NT2/D1 (cell line): Measurements from ENCODE around the gene COP1.

Experiments used
- DNase-seq: peaks from one replicate; pipeline ENCODE4 v3.0.0-alpha.2; 2011; ENCODE audit warnings: low read depth, low spot score
- H3K27me3 ChIP-seq: 2 replicates; pipeline ENCODE4 v1.6.0; 2011; ENCODE audit warnings: mild to moderate bottlenecking; ENCODE audit not compliant: insufficient read length, insufficient read depth
- H3K36me3 ChIP-seq: 2 replicates; pipeline ENCODE4 v1.6.1; 2011; ENCODE audit warnings: mild to moderate bottlenecking, low read length, mixed read lengths; ENCODE audit not compliant: insufficient read depth, insufficient read length
- H3K4me1 ChIP-seq: 2 replicates; pipeline ENCODE4 v1.5.1; 2011; ENCODE audit not compliant: insufficient read depth, insufficient read length
- H3K4me3 ChIP-seq: 2 replicates; pipeline ENCODE4 v1.5.1; 2011; ENCODE audit warnings: low read depth; ENCODE audit not compliant: insufficient read length
- H3K9ac ChIP-seq: 2 replicates; pipeline ENCODE4 v1.6.0; 2011; ENCODE audit warnings: low read depth; ENCODE audit not compliant: insufficient read length
- H3K9me3 ChIP-seq: 2 replicates; pipeline ENCODE4 v1.5.1; 2011; ENCODE audit warnings: mild to moderate bottlenecking, low read length; ENCODE audit not compliant: insufficient read depth
- SUZ12 ChIP-seq: IDR thresholded peaks from 2 replicates; pipeline ENCODE4 v1.6.1; 2011; ENCODE audit not compliant: insufficient read length, insufficient read depth; ENCODE audit errors: extremely low read depth
- YY1 ChIP-seq: IDR thresholded peaks from 2 replicates; pipeline ENCODE4 v1.6.1; 2011; ENCODE audit not compliant: insufficient read length, insufficient read depth
- ZNF274 ChIP-seq: IDR thresholded peaks from 2 replicates; pipeline ENCODE4 v1.6.1; 2011; ENCODE audit warnings: mild to moderate bottlenecking, low read depth, low read length

The COP1 gene

DNA sequence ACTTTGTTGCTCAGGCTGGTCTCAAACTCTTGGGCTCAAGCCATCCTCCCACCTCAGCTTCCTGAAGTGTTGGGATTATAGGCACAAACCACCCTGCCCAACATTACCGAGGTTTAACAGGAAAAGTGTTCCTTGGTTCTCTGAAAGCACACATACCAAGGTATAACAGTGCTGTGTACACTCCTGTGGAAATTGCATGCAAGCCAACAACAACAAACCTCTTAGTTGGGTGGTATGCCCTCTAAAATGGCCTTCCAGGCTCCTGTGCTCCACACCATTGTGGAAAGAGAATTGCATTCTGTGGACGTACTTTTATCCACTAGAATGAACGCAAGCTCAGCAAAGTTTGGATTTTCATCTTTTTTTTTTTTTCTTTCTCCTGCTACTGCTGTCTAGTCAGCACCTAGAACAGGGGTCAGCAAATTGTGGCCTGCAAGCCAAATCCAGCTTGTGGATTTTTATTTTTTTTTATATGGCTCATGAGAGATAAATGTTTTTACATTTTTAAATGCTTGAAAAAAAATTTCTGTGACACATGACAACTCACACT, 271.4 kb downstream of the COP1 start:
- peaks cover 5% of the 10 kb centered on the region for H3K36me3 ChIP-seq
- DNase-seq, result no peak
- TF ChIP-seq YY1, result no peak
- no peak for TF ChIP-seq SUZ12
- no peak for TF ChIP-seq ZNF274

DNA sequence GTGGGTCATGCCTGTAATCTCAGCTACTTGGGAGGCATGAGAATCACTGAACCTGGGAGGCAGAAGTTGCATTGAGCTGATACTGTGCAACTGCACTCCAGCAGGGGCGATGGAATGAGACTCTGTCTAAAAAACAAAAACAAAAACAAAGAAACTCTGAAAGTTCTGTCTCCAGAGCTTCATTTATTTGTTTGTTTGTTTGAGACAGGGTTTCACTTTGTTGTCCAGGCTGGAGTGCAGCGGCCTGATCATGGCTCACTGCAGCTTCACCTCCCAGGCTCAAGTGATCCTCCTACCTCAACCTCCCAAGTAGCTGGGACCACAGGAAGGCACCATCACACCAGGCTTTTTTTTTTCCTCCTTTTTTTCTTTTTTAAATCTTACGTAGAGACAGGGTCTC, 271.9 kb downstream of the COP1 start:
- Histone ChIP-seq H3K36me3 (peaks cover 4% of the 10 kb centered on the region), H3K9ac (no peak overlapping the region), H3K27me3 (no peaks in the 10 kb centered on the region), H3K4me1 (no peaks in the 10 kb centered on the region), H3K4me3 (no peak overlapping the region), H3K9me3 (0 out of 2 replicates have a peak, but pooled peaks cover 1% of the 10 kb centered on the region)
- TF ChIP-seq ZNF274 (no peak), SUZ12 (no peak), YY1 (no peak)
- no peak for DNase-seq

More for the DNA sequence above, 271.4 kb downstream of the COP1 start:
- no peaks in the 10 kb centered on the region for H3K9me3 ChIP-seq
- H3K9ac ChIP-seq, result no peak overlapping the region
- no peaks in the 10 kb centered on the region for H3K4me1 ChIP-seq
- no peaks in the 10 kb centered on the region for H3K27me3 ChIP-seq
- no peak overlapping the region for H3K4me3 ChIP-seq

DNA sequence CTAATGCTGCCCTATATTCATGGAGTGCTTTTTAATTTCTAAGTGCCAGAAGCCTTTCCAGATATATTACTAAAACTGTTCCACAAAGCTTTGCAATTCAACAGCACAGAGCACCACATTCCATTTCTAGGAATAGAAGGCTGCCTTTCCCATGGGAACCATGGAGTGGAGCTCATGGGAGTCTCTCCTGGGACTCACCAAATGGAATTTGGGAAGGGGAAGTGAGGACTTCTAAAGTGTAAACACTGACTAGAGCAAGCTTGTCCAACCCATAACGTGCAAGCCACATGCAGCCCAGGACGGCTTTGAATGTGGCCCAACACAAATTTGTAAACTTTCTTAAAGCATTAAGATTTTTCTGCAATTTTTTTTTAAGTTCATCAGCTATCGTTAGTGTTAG, 273.3 kb downstream of the COP1 start:
- Histone ChIP-seq H3K4me3 (no peak overlapping the region), H3K4me1 (no peaks in the 10 kb centered on the region), H3K9me3 (peaks cover 14% of the 10 kb centered on the region; the same call in 1 of the 2 replicates), H3K36me3 (no peaks in the 10 kb centered on the region), H3K9ac (no peak overlapping the region), H3K27me3 (no peaks in the 10 kb centered on the region)
- peak; percentile 73 for DNase-seq
- TF ChIP-seq ZNF274 (no peak), SUZ12 (no peak), YY1 (no peak)

GRCh38 chr1:175927944-175928343, 279.1 kb downstream of the COP1 start:
- H3K36me3 ChIP-seq, result no peaks in the 10 kb centered on the region
- peaks cover 35% of the 10 kb centered on the region for H3K9me3 ChIP-seq
- DNase-seq, result no peak
- H3K27me3 ChIP-seq, result no peaks in the 10 kb centered on the region
- H3K4me3 ChIP-seq, result no peak overlapping the region
- no peaks in the 10 kb centered on the region for H3K4me1 ChIP-seq
- TF ChIP-seq ZNF274, result no peak
- no peak for TF ChIP-seq YY1
- TF ChIP-seq SUZ12, result no peak
- no peak overlapping the region for H3K9ac ChIP-seq

DNA sequence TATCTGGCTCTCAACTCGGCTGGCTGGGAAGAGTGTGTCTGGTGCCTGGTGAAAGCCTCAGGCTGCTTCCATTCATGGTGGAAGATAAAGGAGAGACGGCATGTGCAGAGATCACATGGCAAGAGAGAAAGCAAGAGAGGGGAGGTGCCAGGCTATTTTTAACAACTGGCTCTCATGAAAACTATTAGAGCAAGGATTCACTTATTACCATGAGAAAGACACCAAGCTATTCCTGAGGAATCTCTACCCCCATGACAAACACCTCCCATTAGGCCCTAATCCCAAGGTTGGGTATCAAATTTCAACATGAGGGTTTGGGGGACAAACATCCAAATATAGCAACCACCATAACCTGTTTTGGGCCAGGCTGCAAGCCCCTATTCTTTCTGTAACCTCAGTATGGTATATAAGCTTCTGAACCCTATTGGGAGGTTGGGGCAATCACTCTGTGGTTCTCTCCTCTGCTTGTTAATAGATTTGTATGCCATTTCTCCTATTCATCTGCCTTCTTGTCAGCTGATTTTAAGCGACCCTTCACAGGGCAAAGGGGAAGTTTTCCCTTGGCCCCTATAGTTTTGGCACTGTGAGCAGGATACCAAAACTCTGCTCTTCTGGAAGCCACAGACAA, 284.7 kb downstream of the COP1 start:
- H3K9me3 ChIP-seq, result peaks cover 55% of the 10 kb centered on the region
- TF ChIP-seq ZNF274, result no peak
- TF ChIP-seq YY1, result no peak
- TF ChIP-seq SUZ12, result no peak
- no peaks in the 10 kb centered on the region for H3K36me3 ChIP-seq
- DNase-seq, result peak; percentile 64
- no peaks in the 10 kb centered on the region for H3K4me1 ChIP-seq
- H3K9ac ChIP-seq, result no peak overlapping the region
- no peak overlapping the region for H3K4me3 ChIP-seq
- no peaks in the 10 kb centered on the region for H3K27me3 ChIP-seq

DNA sequence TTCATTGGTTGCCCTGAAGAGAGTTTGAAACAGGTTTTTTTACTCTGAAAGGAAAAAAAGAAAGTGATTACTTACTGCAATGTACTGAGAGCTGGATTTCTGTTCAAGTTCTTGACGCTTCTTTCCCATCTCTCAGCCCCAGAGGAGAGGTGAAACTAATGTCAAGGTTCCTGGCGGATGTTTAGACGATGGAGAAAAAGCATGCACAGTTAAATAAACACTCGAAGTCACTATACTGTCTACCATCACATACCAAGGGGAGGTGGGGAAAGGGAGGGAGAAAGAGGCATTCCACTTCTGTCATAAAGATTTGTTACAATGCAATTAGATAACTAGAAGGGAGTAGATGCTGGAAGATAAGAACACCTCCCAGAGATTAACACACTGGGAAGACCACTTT, 286.7 kb downstream of the COP1 start:
- Histone ChIP-seq H3K9ac (no peak overlapping the region), H3K27me3 (peaks cover 12% of the 10 kb centered on the region), H3K36me3 (no peaks in the 10 kb centered on the region), H3K4me1 (no peaks in the 10 kb centered on the region), H3K4me3 (no peak overlapping the region), H3K9me3 (peaks cover 56% of the 10 kb centered on the region)
- no peak for DNase-seq
- no peak for TF ChIP-seq YY1
- TF ChIP-seq ZNF274, result no peak
- no peak for TF ChIP-seq SUZ12

DNA sequence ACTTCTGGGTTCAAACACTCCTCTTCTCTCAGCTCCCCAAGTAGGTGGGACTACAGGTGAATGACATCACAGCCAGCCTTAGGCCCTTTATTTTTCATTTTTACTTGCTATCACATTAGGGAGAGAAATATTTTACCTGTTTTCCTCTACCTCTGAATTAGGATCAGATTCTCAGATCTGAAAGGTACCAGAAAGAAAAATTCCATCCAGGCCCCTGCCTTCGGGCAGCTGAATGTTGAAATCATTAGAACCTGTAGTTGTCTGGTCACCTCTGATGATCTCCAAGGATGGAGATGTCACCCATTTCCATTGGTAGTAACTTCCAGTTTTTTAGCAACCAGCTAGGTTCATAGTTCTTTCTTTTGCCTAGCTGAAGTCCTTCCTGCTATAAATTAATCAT, 288.1 kb downstream of the COP1 start:
- peaks cover 12% of the 10 kb centered on the region for H3K27me3 ChIP-seq
- DNase-seq, result no peak
- no peak overlapping the region for H3K4me3 ChIP-seq
- H3K36me3 ChIP-seq, result no peaks in the 10 kb centered on the region
- no peak for TF ChIP-seq YY1
- no peak for TF ChIP-seq ZNF274
- no peak for TF ChIP-seq SUZ12
- H3K4me1 ChIP-seq, result no peaks in the 10 kb centered on the region
- peaks cover 56% of the 10 kb centered on the region for H3K9me3 ChIP-seq
- H3K9ac ChIP-seq, result no peak overlapping the region

DNA sequence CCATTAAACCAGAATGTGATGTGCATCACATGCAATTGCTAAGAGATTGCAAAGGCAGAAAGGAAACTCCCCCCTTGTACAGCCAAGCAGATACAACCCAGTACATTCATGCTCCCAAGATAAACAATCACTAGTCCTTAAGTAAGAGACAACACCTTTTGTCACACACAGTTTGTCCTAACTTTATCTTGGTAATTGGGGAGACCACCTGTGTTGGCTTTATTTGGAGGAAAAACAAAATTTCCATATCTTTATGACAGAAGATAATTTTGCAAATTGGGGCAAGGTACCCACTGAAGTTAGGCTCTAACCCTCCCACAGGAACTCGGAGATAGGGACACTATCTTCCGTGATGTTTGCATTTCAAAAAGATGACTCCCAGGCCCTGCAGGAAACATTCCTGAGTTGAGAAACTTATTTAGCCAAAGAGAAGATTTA, 288.7 kb downstream of the COP1 start:
- Histone ChIP-seq H3K9ac (no peak overlapping the region), H3K9me3 (peaks cover 56% of the 10 kb centered on the region), H3K4me3 (no peak overlapping the region), H3K36me3 (no peaks in the 10 kb centered on the region), H3K4me1 (no peaks in the 10 kb centered on the region), H3K27me3 (peaks cover 12% of the 10 kb centered on the region)
- DNase-seq, result peak; percentile 68
- TF ChIP-seq SUZ12 (no peak), ZNF274 (no peak), YY1 (no peak)
